ENCODE data around the gene INTS11.

The INTS11 gene

GRCh38 chr1:1273209-1273511 lies 51.3 kb downstream of the INTS11 start:
- H3K9me3 ChIP-seq (ENCODE audit: low read length), result peaks cover 3% of the 10 kb centered on the region; the same call in 1 of the 2 replicates
- no peak overlapping the region for H2AFZ ChIP-seq (ENCODE audit: low read length)
- no peak overlapping the region for H3K27ac ChIP-seq (ENCODE audit: low read depth, low read length, poor library complexity, severe bottlenecking)
- peak overlapping the region; percentile 99 for H3K4me2 ChIP-seq (ENCODE audit: low read length)
- H3K36me3 ChIP-seq (ENCODE audit: insufficient read depth, low read length), result peaks cover 23% of the 10 kb centered on the region
- TF ChIP-seq CTCF (IDR thresholded peaks at IDR 0.05; ENCODE audit: low read length), result no peak
- TF ChIP-seq EZH2 (IDR thresholded peaks at IDR 0.05; ENCODE audit: borderline replicate concordance, low read length), result no peak
- H3K27me3 ChIP-seq (ENCODE audit: insufficient read depth, low read length), result no peaks in the 10 kb centered on the region
- H3F3A ChIP-seq (ENCODE audit: insufficient read depth, low read length), result no peaks in the 10 kb centered on the region
- no peaks in the 10 kb centered on the region for H3K9me2 ChIP-seq (ENCODE audit: low read depth, low read length)
- H4K20me1 ChIP-seq (ENCODE audit: insufficient read depth, low read length), result no peaks in the 10 kb centered on the region
- H3K4me3 ChIP-seq (ENCODE audit: low read depth, low read length, poor library complexity, severe bottlenecking), result peak overlapping the region; percentile 81
- H3K79me2 ChIP-seq (ENCODE audit: insufficient read depth, low read length), result peaks cover 38% of the 10 kb centered on the region
- peak overlapping the region; percentile 77 for H3K9ac ChIP-seq (ENCODE audit: low read length)
- peaks cover 28% of the 10 kb centered on the region for H3K4me1 ChIP-seq (ENCODE audit: insufficient read depth, low read length, severe bottlenecking)

- no peaks in the 10 kb centered on the region for H4K20me1 ChIP-seq (ENCODE audit: insufficient read depth, low read length)
- H3K27me3 ChIP-seq (ENCODE audit: insufficient read depth, low read length), result no peaks in the 10 kb centered on the region
- H3K4me2 ChIP-seq (ENCODE audit: low read length), result peak overlapping the region; percentile 99
- no peak overlapping the region for H3K27ac ChIP-seq (ENCODE audit: low read depth, low read length, poor library complexity, severe bottlenecking)
- peaks cover 28% of the 10 kb centered on the region for H3K36me3 ChIP-seq (ENCODE audit: insufficient read depth, low read length)
- H3K9ac ChIP-seq (ENCODE audit: low read length), result peak overlapping the region; percentile 77
- H3K9me3 ChIP-seq (ENCODE audit: low read length), result peaks cover 3% of the 10 kb centered on the region; the same call in 1 of the 2 replicates
- TF ChIP-seq CTCF (IDR thresholded peaks at IDR 0.05; ENCODE audit: low read length) (no peak), EZH2 (IDR thresholded peaks at IDR 0.05; ENCODE audit: borderline replicate concordance, low read length) (no peak)
- peak overlapping the region; percentile 81 for H3K4me3 ChIP-seq (ENCODE audit: low read depth, low read length, poor library complexity, severe bottlenecking)
- H2AFZ ChIP-seq (ENCODE audit: low read length), result no peak overlapping the region
- H3F3A ChIP-seq (ENCODE audit: insufficient read depth, low read length), result no peaks in the 10 kb centered on the region
- peaks cover 38% of the 10 kb centered on the region for H3K79me2 ChIP-seq (ENCODE audit: insufficient read depth, low read length)
- peaks cover 28% of the 10 kb centered on the region for H3K4me1 ChIP-seq (ENCODE audit: insufficient read depth, low read length, severe bottlenecking)
- H3K9me2 ChIP-seq (ENCODE audit: low read depth, low read length), result no peaks in the 10 kb centered on the region
Observed at GRCh38 chr1:1272341-1273208, 51.9 kb downstream of the INTS11 start.

DNA sequence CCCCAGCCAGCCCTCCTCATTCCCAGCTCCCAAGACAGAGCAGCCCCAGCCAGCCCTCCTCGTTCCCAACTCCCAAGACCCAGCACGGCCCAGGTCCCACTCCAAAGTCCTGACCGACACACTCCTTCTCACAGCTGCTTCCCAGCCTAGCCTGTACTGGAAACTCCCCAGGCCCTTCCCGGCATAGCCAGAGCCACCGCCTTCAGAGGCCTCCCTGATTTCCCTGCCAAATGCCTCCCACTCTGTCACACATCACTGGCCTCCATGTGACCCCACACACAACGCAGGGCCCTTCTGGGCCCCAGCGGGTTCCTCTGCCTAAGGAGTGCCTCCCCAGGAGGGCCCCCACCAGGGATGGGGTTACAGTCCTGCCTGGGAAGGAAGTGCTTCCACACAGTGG lies 53.6 kb downstream of the INTS11 start:
- Histone ChIP-seq H3K9me2 (ENCODE audit: low read depth, low read length) (no peaks in the 10 kb centered on the region), H3K4me2 (ENCODE audit: low read length) (peak overlapping the region; percentile 27; the same call in 1 of the 2 replicates), H3K4me3 (ENCODE audit: low read depth, low read length, poor library complexity, severe bottlenecking) (no peak overlapping the region), H2AFZ (ENCODE audit: low read length) (no peak overlapping the region), H3K4me1 (ENCODE audit: insufficient read depth, low read length, severe bottlenecking) (peaks cover 28% of the 10 kb centered on the region), H3K36me3 (ENCODE audit: insufficient read depth, low read length) (peaks cover 38% of the 10 kb centered on the region), H4K20me1 (ENCODE audit: insufficient read depth, low read length) (no peaks in the 10 kb centered on the region), H3K9me3 (ENCODE audit: low read length) (no peaks in the 10 kb centered on the region), H3K27ac (ENCODE audit: low read depth, low read length, poor library complexity, severe bottlenecking) (no peak overlapping the region), H3K27me3 (ENCODE audit: insufficient read depth, low read length) (no peaks in the 10 kb centered on the region), H3K79me2 (ENCODE audit: insufficient read depth, low read length) (peaks cover 38% of the 10 kb centered on the region), H3F3A (ENCODE audit: insufficient read depth, low read length) (no peaks in the 10 kb centered on the region), H3K9ac (ENCODE audit: low read length) (no peak overlapping the region)
- TF ChIP-seq CTCF (IDR thresholded peaks at IDR 0.05; ENCODE audit: low read length) (no peak), EZH2 (IDR thresholded peaks at IDR 0.05; ENCODE audit: borderline replicate concordance, low read length) (no peak)

Measured in OCI-LY1 (cell line).